GM19372 (cell line): ENCODE results near the gene NACC2.
"Not testable (repeated sequence)": the region's sequence is repeated elsewhere in the genome, so short reads cannot be mapped to it uniquely, and the experiment has no call there.

Source experiments
- ATAC-seq: cut with Tn5 transposase; IDR thresholded peaks from one replicate; pipeline ENCODE4 v1.9.1; 2021; ENCODE audit warnings: mild to moderate bottlenecking, low read depth, moderate library complexity; ENCODE audit not compliant: unreplicated experiment

NACC2 gene

GRCh38 chr9:136082496-136083361, 12.4 kb downstream of the NACC2 start:
- no peak for ATAC-seq

GRCh38 chr9:136081826-136082495, 13.1 kb downstream of the NACC2 start:
- no peak for ATAC-seq

- no peak for ATAC-seq
Measured at GRCh38 chr9:136081113-136081825, 13.8 kb downstream of the NACC2 start.

- ATAC-seq = no peak
Measured at GRCh38 chr9:136080716-136081112, 14.4 kb downstream of the NACC2 start.

GRCh38 chr9:136079916-136080246, 15.2 kb downstream of the NACC2 start:
- no peak for ATAC-seq

GRCh38 chr9:136079211-136079915, 15.7 kb downstream of the NACC2 start:
- ATAC-seq = no peak

- no peak for ATAC-seq
Measured at GRCh38 chr9:136078498-136079011, 16.5 kb downstream of the NACC2 start.

- no peak for ATAC-seq
Measured at GRCh38 chr9:136078024-136078423, 17.1 kb downstream of the NACC2 start.

- ATAC-seq = no peak
Measured at GRCh38 chr9:136077491-136077890, 17.6 kb downstream of the NACC2 start.

GRCh38 chr9:136075881-136076678, 19.0 kb downstream of the NACC2 start:
- no peak for ATAC-seq

- ATAC-seq = no peak
Measured at GRCh38 chr9:136075134-136075841, 19.8 kb downstream of the NACC2 start.

- no peak for ATAC-seq
Measured at GRCh38 chr9:136074706-136075105, 20.4 kb downstream of the NACC2 start.

GRCh38 chr9:136062657-136063439, 32.2 kb downstream of the NACC2 start:
- ATAC-seq = no peak

- not testable (repeated sequence) for ATAC-seq
Measured at GRCh38 chr9:136061916-136062315, 33.2 kb downstream of the NACC2 start.

GRCh38 chr9:136061405-136061804, 33.7 kb downstream of the NACC2 start:
- ATAC-seq = no peak

- ATAC-seq = no peak
Measured at GRCh38 chr9:136060671-136061371, 34.3 kb downstream of the NACC2 start.

GRCh38 chr9:136059851-136060670, 35.0 kb downstream of the NACC2 start:
- ATAC-seq = no peak
